Ovary (tissue), 9 donors: ENCODE results near the gene TBL1Y. TPM values are rescaled to one million over a fixed set of nuclear protein-coding genes. Genes with fewer than 3 reads are reported as not detected.

Experiments
- DNase-seq, 5 donors: peaks; one replicate each; pipeline ENCODE4 v3.0.0-alpha.2; 2019 to 2020
- H3K27ac ChIP-seq, 2 donors: fragments of 200-600 bp; one replicate each; pipeline versions ENCODE4 v1.5.1 to v1.8.0; 2019 to 2022
- H3K27me3 ChIP-seq: fragments of 200-600 bp; one replicate; pipeline ENCODE4 v1.8.0; 2022
- H3K36me3 ChIP-seq: fragments of 200-600 bp; sonication (generic); one replicate; pipeline ENCODE4 v1.5.1; 2019
- H3K4me1 ChIP-seq: one replicate; pipeline ENCODE4 v1.8.1; 2013; ENCODE audit warnings: mild to moderate bottlenecking, moderate library complexity; ENCODE audit not compliant: insufficient read depth
- H3K4me3 ChIP-seq: fragments of 200-600 bp; sonication (generic); one replicate; pipeline ENCODE4 v1.5.1; 2017
- H3K9me3 ChIP-seq, 2 donors: fragments of 200-600 bp in 1 of 2; sonication (generic) in 1 of 2; one replicate each; pipeline versions ENCODE4 v1.5.1 to v1.8.1; 2013 to 2019; ENCODE audit warnings: mild to moderate bottlenecking in 1 of 2, moderate library complexity in 1 of 2
- CTCF ChIP-seq, 3 donors: fragments of 450-650 bp in 2 of 3; fragments of 200-600 bp in 1 of 3; IDR thresholded peaks; one replicate each; pipeline versions ENCODE4 v1.5.1 to v1.8.0; 2016 to 2022; ENCODE audit warnings: antibody characterized with exemption in 3 of 3, mild to moderate bottlenecking in 1 of 3
- EP300 ChIP-seq: sonication (generic); formaldehyde crosslinking; IDR thresholded peaks from one replicate; pipeline ENCODE4 v1.6.1; 2017; ENCODE audit warnings: antibody characterized with exemption
- POLR2A ChIP-seq: fragments of 450-650 bp; IDR thresholded peaks from one replicate; pipeline ENCODE4 v1.6.1; 2017; ENCODE audit warnings: antibody characterized with exemption, mild to moderate bottlenecking, moderate library complexity
- WGBS, 3 donors: extraction: QIAGEN DNeasy Blood & Tissue Kit in 1 of 3; methylation state at CpG; one replicate each; pipeline versions ENCODE4 v1.1.5 to v1.1.7; 2013 to 2017; 5-methylcytosine and 5-hydroxymethylcytosine counted together
- intact Hi-C, 4 donors: fragments of 100-400 bp; cut with DNase I; formaldehyde crosslinking; loops; one replicate each; pipeline versions ENCODE4 v1.11.0 to v1.15.1; 2022 to 2023
- polyA plus RNA-seq, 2 donors: library from polyadenylated mRNA; stranded (reverse); fragments of 200-250 nt in 1 of 2; fragments of 350-450 nt in 1 of 2; fragmentation: Illumina TruSeq in 1 of 2; extraction: RNeasy Lipid Tissue Mini Kit (QIAGEN cat#74804) in 1 of 2; gene quantifications; one replicate each; pipeline ENCODE4 v1.2.3, GENCODE V29; 2013 to 2014
- total RNA-seq, 7 donors: library from RNA; depleted of rRNA in 2 of 7; stranded (reverse); fragments of >200 nt in 2 of 7; fragmentation: NEBNext Ultra II Directional in 3 of 7; extraction: Animal tissue kit (Norgen Biotek cat#: 25700) in 3 of 7; gene quantifications; one replicate each; pipeline versions ENCODE4 v1.1.0 to v1.2.4, GENCODE V29; 2016 to 2023
- donor health status: DM: no; HTN: no; CAD: no; lungs with moderate emphysema.
- donor health status: DM: no; HTN: no; CAD: no.
- donor health status: Bipolar disorder and iron deficiency.
- donor health status: DM: yes; HTN: yes; CAD: no.
- donor health status: DM: no; HTN: no; CAD: no.
- donor health status: DM: yes; HTN: yes; CAD: no.

Gene TBL1Y
- total and polyA plus RNA-seq, 9 donors: not detected

- Histone ChIP-seq H3K9me3 (no peaks in the 10 kb centered on the region), H3K36me3 (no peaks in the 10 kb centered on the region), H3K27ac (no peak overlapping the region), H3K4me3 (no peak overlapping the region), H3K27me3 (no peaks in the 10 kb centered on the region), H3K4me1 (no peaks in the 10 kb centered on the region)
- TF ChIP-seq CTCF (IDR thresholded peaks at IDR 0.05) (no peak), POLR2A (no peak), EP300 (no peak)
- no peak for DNase-seq
- WGBS, 3 donors: no CpG with 5 or more reads among the region's 3 CpGs
- intact Hi-C loops: no loop called here
These were observed 56.0 kb downstream of the TBL1Y start for GRCh38 chrY:6966521-6966920.

- Histone ChIP-seq H3K4me3 (no peak overlapping the region), H3K27me3 (no peaks in the 10 kb centered on the region), H3K4me1 (no peaks in the 10 kb centered on the region), H3K9me3 (no peaks in the 10 kb centered on the region), H3K27ac (no peak overlapping the region), H3K36me3 (no peaks in the 10 kb centered on the region)
- TF ChIP-seq POLR2A (no peak), EP300 (no peak), CTCF (IDR thresholded peaks at IDR 0.05) (no peak)
- intact Hi-C loops: no loop called here
- WGBS, 3 donors: no CpG with 5 or more reads among the region's 5 CpGs
- no peak for DNase-seq
These were observed 57.2 kb downstream of the TBL1Y start for GRCh38 chrY:6967736-6968135.

- no peak overlapping the region for H3K27ac ChIP-seq
- no CpG with 5 or more reads among the region's 1 CpG for WGBS, 3 donors
- no peak for DNase-seq
- no peak overlapping the region for H3K4me3 ChIP-seq
- no peaks in the 10 kb centered on the region for H3K4me1 ChIP-seq
- intact Hi-C loops: no loop called here
- H3K36me3 ChIP-seq: no peaks in the 10 kb centered on the region
- H3K27me3 ChIP-seq: no peaks in the 10 kb centered on the region
- no peak for TF ChIP-seq EP300
- TF ChIP-seq POLR2A: no peak
- no peak for TF ChIP-seq CTCF (IDR thresholded peaks at IDR 0.05)
- H3K9me3 ChIP-seq: no peaks in the 10 kb centered on the region
These were observed 57.7 kb downstream of the TBL1Y start for GRCh38 chrY:6968191-6968590.

GRCh38 chrY:6972271-6972887 is 61.9 kb downstream of the TBL1Y start:
- TF ChIP-seq CTCF (IDR thresholded peaks at IDR 0.05): no peak
- no peak for TF ChIP-seq POLR2A
- no peak for TF ChIP-seq EP300
- intact Hi-C loops: no loop called here
- Histone ChIP-seq H3K27me3 (no peaks in the 10 kb centered on the region), H3K36me3 (no peaks in the 10 kb centered on the region), H3K4me3 (no peak overlapping the region), H3K27ac (no peak overlapping the region), H3K9me3 (no peaks in the 10 kb centered on the region), H3K4me1 (no peaks in the 10 kb centered on the region)
- WGBS, 3 donors: no CpG with 5 or more reads among the region's 4 CpGs
- DNase-seq: no peak
